Gastroesophageal sphincter (tissue), 4 donors: Measurements from ENCODE around the gene NKD2. TPM values are rescaled to one million over a fixed set of nuclear protein-coding genes. Genes with fewer than 3 reads are reported as not detected.

Experiments
- ATAC-seq: fragments of 150-250 bp; one replicate; pipeline ENCODE4 v1.9.1; 2016; ENCODE audit warnings: mild to moderate bottlenecking, moderate library complexity
- H3K27ac ChIP-seq, 4 donors: fragments of 200-600 bp; sonication (generic) in 3 of 4; 1 replicate in 3 of 4; 2 replicates in 1 of 4; pipeline ENCODE4 v1.5.1; 2016 to 2019
- H3K27me3 ChIP-seq: fragments of 200-600 bp; sonication (generic); one replicate; pipeline ENCODE4 v1.5.1; 2019
- H3K36me3 ChIP-seq, 2 donors: fragments of 200-600 bp; sonication (generic); one replicate each; pipeline ENCODE4 v1.5.1; 2019; ENCODE audit warnings: control low read depth in 1 of 2
- H3K4me1 ChIP-seq, 3 donors: fragments of 200-600 bp; sonication (generic); 1 replicate in 2 of 3; 2 replicates in 1 of 3; pipeline ENCODE4 v1.5.1; 2016 to 2019; ENCODE audit warnings: control low read depth in 2 of 3
- H3K4me3 ChIP-seq, 2 donors: fragments of 200-600 bp; sonication (generic); one replicate each; pipeline ENCODE4 v1.5.1; 2019; ENCODE audit warnings: mild to moderate bottlenecking in 1 of 2, moderate library complexity in 1 of 2
- H3K9me3 ChIP-seq, 3 donors: fragments of 200-600 bp; sonication (generic); one replicate each; pipeline ENCODE4 v1.5.1; 2017 to 2019; ENCODE audit warnings: control low read depth in 2 of 3
- CTCF ChIP-seq, 4 experiments: fragments of 200-600 bp in 2 of 4; fragments of 450-650 bp in 2 of 4; sonication (generic) in 1 of 4; IDR thresholded peaks; one replicate each; pipeline ENCODE4 v1.5.1; 2017 to 2019; ENCODE audit warnings: antibody characterized with exemption in 4 of 4, mild to moderate bottlenecking in 2 of 4, moderate library complexity in 2 of 4
- EP300 ChIP-seq: sonication (generic); formaldehyde crosslinking; IDR thresholded peaks from one replicate; pipeline ENCODE4 v1.6.1; 2017; ENCODE audit warnings: antibody characterized with exemption, mild to moderate bottlenecking
- POLR2A ChIP-seq, 2 donors: fragments of 450-650 bp; IDR thresholded peaks; one replicate each; pipeline ENCODE4 v1.6.1; 2017; ENCODE audit warnings: antibody characterized with exemption in 2 of 2, mild to moderate bottlenecking in 2 of 2, moderate library complexity in 1 of 2
- POLR2AphosphoS5 ChIP-seq: sonication (generic); formaldehyde crosslinking; IDR thresholded peaks from one replicate; pipeline ENCODE4 v1.6.1; 2017; ENCODE audit warnings: antibody characterized with exemption
- WGBS, 2 donors: methylation state at CpG; one replicate each; pipeline ENCODE4 v1.1.5; 2018; ENCODE audit warnings: low coverage in 1 of 2; 5-methylcytosine and 5-hydroxymethylcytosine counted together
- total RNA-seq, 4 donors: library from RNA; depleted of rRNA; stranded (reverse); fragments of >200 nt; gene quantifications; one replicate each; pipeline ENCODE4 v1.1.0, GENCODE V29; 2016

NKD2 gene
- total RNA-seq, 4 donors from 2014 or later, result 1.8 to 6.1 (median 1.9) TPM

- TF ChIP-seq POLR2A (IDR thresholded peaks at IDR 0.05), result no peak
- TF ChIP-seq CTCF (IDR thresholded peaks at IDR 0.05), result no peak
- no peak for TF ChIP-seq POLR2AphosphoS5
- no peak for TF ChIP-seq EP300
- Histone ChIP-seq H3K27me3 (no peaks in the 10 kb centered on the region), H3K4me3 (no peak overlapping the region), H3K9me3 (no peaks in the 10 kb centered on the region), H3K4me1 (no peaks in the 10 kb centered on the region), H3K27ac (no peak overlapping the region), H3K36me3 (peaks cover 0 to 68% of the 10 kb centered on the region in 2 donors)
- WGBS, 2 donors, result 88 to 94% methylated on average over 6 to 9 of the region's 46 CpGs
- no peak for ATAC-seq
Measured at GRCh38 chr5:1073239-1074102, 64.9 kb downstream of the NKD2 start.

- H3K27me3 ChIP-seq, result no peaks in the 10 kb centered on the region
- H3K27ac ChIP-seq, result no peak overlapping the region
- no peaks in the 10 kb centered on the region for H3K4me1 ChIP-seq
- peaks cover 0 to 68% of the 10 kb centered on the region in 2 donors for H3K36me3 ChIP-seq
- 80% methylated on average over 1 of the region's 18 CpGs; no CpG with 5 or more reads in 1 of the 2 donors for WGBS, 2 donors
- no peak overlapping the region for H3K4me3 ChIP-seq
- H3K9me3 ChIP-seq, result no peaks in the 10 kb centered on the region
- TF ChIP-seq EP300 (no peak), POLR2AphosphoS5 (no peak), CTCF (IDR thresholded peaks at IDR 0.05) (no peak), POLR2A (IDR thresholded peaks at IDR 0.05) (no peak)
- ATAC-seq, result no peak
Measured at GRCh38 chr5:1074226-1074625, 65.6 kb downstream of the NKD2 start.

GRCh38 chr5:1074816-1075554, 66.4 kb downstream of the NKD2 start:
- no peak for ATAC-seq
- Histone ChIP-seq H3K9me3 (no peaks in the 10 kb centered on the region), H3K4me3 (no peak overlapping the region), H3K36me3 (peaks cover 0 to 69% of the 10 kb centered on the region in 2 donors), H3K4me1 (no peaks in the 10 kb centered on the region), H3K27me3 (no peaks in the 10 kb centered on the region), H3K27ac (no peak overlapping the region)
- TF ChIP-seq POLR2A (IDR thresholded peaks at IDR 0.05) (no peak), EP300 (no peak), CTCF (IDR thresholded peaks at IDR 0.05) (no peak)
- WGBS, 2 donors, result 100% methylated on average over 1 of the region's 40 CpGs; no CpG with 5 or more reads in 1 of the 2 donors

- Histone ChIP-seq H3K36me3 (peaks cover 0 to 74% of the 10 kb centered on the region in 2 donors), H3K4me3 (no peak overlapping the region), H3K27ac (no peak overlapping the region), H3K27me3 (no peaks in the 10 kb centered on the region), H3K9me3 (no peaks in the 10 kb centered on the region), H3K4me1 (no peaks in the 10 kb centered on the region)
- no peak for ATAC-seq
- no CpG with 5 or more reads among the region's 10 CpGs for WGBS, 2 donors
- TF ChIP-seq POLR2AphosphoS5 (no peak), CTCF (IDR thresholded peaks at IDR 0.05) (no peak), EP300 (no peak), POLR2A (IDR thresholded peaks at IDR 0.05) (no peak)
Measured at GRCh38 chr5:1075555-1075881, 66.9 kb downstream of the NKD2 start.

- no peak overlapping the region for H3K4me3 ChIP-seq
- no peaks in the 10 kb centered on the region for H3K4me1 ChIP-seq
- no peak overlapping the region for H3K27ac ChIP-seq
- TF ChIP-seq CTCF (IDR thresholded peaks at IDR 0.05), result no peak
- no peak for TF ChIP-seq POLR2A (IDR thresholded peaks at IDR 0.05)
- no peak for TF ChIP-seq POLR2AphosphoS5
- TF ChIP-seq EP300, result no peak
- ATAC-seq, result no peak
- WGBS, 2 donors, result 80 to 90% methylated on average over 1 to 2 of the region's 17 CpGs
- H3K27me3 ChIP-seq, result no peaks in the 10 kb centered on the region
- H3K36me3 ChIP-seq, result peaks cover 0 to 79% of the 10 kb centered on the region in 2 donors
- no peaks in the 10 kb centered on the region for H3K9me3 ChIP-seq
Measured at GRCh38 chr5:1075931-1076330, 67.3 kb downstream of the NKD2 start.
